Measurements from ENCODE around the gene ERN1.
A peak's percentile ranks its signal among the peaks of the same experiment; 100 is the strongest.

ERN1 gene

GRCh38 chr17:64095144-64095882, 34.6 kb downstream of the ERN1 start:
- H3K4me1 ChIP-seq (ENCODE audit: control insufficient read depth in 2 of 2, insufficient read depth in 2 of 2, low read length in 2 of 2) = peaks cover 6 to 8% of the 10 kb centered on the region in 2 donors
- no peaks in the 10 kb centered on the region for H3K9me3 ChIP-seq (ENCODE audit: control insufficient read depth in 2 of 2, low read length in 2 of 2)
- no peaks in the 10 kb centered on the region for H3K27me3 ChIP-seq (ENCODE audit: control insufficient read depth in 2 of 2, insufficient read depth in 2 of 2, low read length in 2 of 2)
- peak overlapping the region; percentile 7 to 34 for H3K27ac ChIP-seq (ENCODE audit: low read depth in 2 of 2, low read length in 2 of 2)
- H3K4me3 ChIP-seq (ENCODE audit: low read length in 2 of 2) = no peak overlapping the region
- H3K9ac ChIP-seq (ENCODE audit: low read depth in 1 of 2, low read length in 2 of 2) = no peak overlapping the region
- H3K36me3 ChIP-seq (ENCODE audit: control insufficient read depth in 2 of 2, insufficient read depth in 2 of 2, low read length in 2 of 2) = peaks cover 4 to 13% of the 10 kb centered on the region in 2 donors

GRCh38 chr17:64094412-64094811, 35.5 kb downstream of the ERN1 start:
- H3K27ac ChIP-seq (ENCODE audit: low read depth in 2 of 2, low read length in 2 of 2) = no peak overlapping the region
- H3K4me1 ChIP-seq (ENCODE audit: control insufficient read depth in 2 of 2, insufficient read depth in 2 of 2, low read length in 2 of 2) = peaks cover 6 to 8% of the 10 kb centered on the region in 2 donors
- peaks cover 4 to 13% of the 10 kb centered on the region in 2 donors for H3K36me3 ChIP-seq (ENCODE audit: control insufficient read depth in 2 of 2, insufficient read depth in 2 of 2, low read length in 2 of 2)
- no peak overlapping the region for H3K4me3 ChIP-seq (ENCODE audit: low read length in 2 of 2)
- H3K27me3 ChIP-seq (ENCODE audit: control insufficient read depth in 2 of 2, insufficient read depth in 2 of 2, low read length in 2 of 2) = no peaks in the 10 kb centered on the region
- H3K9ac ChIP-seq (ENCODE audit: low read depth in 1 of 2, low read length in 2 of 2) = no peak overlapping the region
- H3K9me3 ChIP-seq (ENCODE audit: control insufficient read depth in 2 of 2, low read length in 2 of 2) = no peaks in the 10 kb centered on the region

GRCh38 chr17:64092952-64093451, 36.9 kb downstream of the ERN1 start:
- H3K9me3 ChIP-seq (ENCODE audit: control insufficient read depth in 2 of 2, low read length in 2 of 2) = no peaks in the 10 kb centered on the region
- no peak overlapping the region for H3K9ac ChIP-seq (ENCODE audit: low read depth in 1 of 2, low read length in 2 of 2)
- H3K27ac ChIP-seq (ENCODE audit: low read depth in 2 of 2, low read length in 2 of 2) = no peak overlapping the region
- H3K27me3 ChIP-seq (ENCODE audit: control insufficient read depth in 2 of 2, insufficient read depth in 2 of 2, low read length in 2 of 2) = no peaks in the 10 kb centered on the region
- H3K36me3 ChIP-seq (ENCODE audit: control insufficient read depth in 2 of 2, insufficient read depth in 2 of 2, low read length in 2 of 2) = peaks cover 4 to 13% of the 10 kb centered on the region in 2 donors
- H3K4me1 ChIP-seq (ENCODE audit: control insufficient read depth in 2 of 2, insufficient read depth in 2 of 2, low read length in 2 of 2) = peaks cover 6 to 8% of the 10 kb centered on the region in 2 donors
- H3K4me3 ChIP-seq (ENCODE audit: low read length in 2 of 2) = no peak overlapping the region

- Histone ChIP-seq H3K36me3 (ENCODE audit: control insufficient read depth in 2 of 2, insufficient read depth in 2 of 2, low read length in 2 of 2) (peaks cover 4 to 7% of the 10 kb centered on the region in 2 donors), H3K9me3 (ENCODE audit: control insufficient read depth in 2 of 2, low read length in 2 of 2) (no peaks in the 10 kb centered on the region), H3K9ac (ENCODE audit: low read depth in 1 of 2, low read length in 2 of 2) (no peak overlapping the region), H3K4me1 (ENCODE audit: control insufficient read depth in 2 of 2, insufficient read depth in 2 of 2, low read length in 2 of 2) (peaks cover 6 to 8% of the 10 kb centered on the region in 2 donors), H3K27me3 (ENCODE audit: control insufficient read depth in 2 of 2, insufficient read depth in 2 of 2, low read length in 2 of 2) (no peaks in the 10 kb centered on the region), H3K27ac (ENCODE audit: low read depth in 2 of 2, low read length in 2 of 2) (no peak overlapping the region), H3K4me3 (ENCODE audit: low read length in 2 of 2) (no peak overlapping the region)
These were observed 37.8 kb downstream of the ERN1 start for GRCh38 chr17:64092113-64092512.

- H3K27me3 ChIP-seq (ENCODE audit: control insufficient read depth in 2 of 2, insufficient read depth in 2 of 2, low read length in 2 of 2) = no peaks in the 10 kb centered on the region
- no peak overlapping the region for H3K4me3 ChIP-seq (ENCODE audit: low read length in 2 of 2)
- no peak overlapping the region for H3K9ac ChIP-seq (ENCODE audit: low read depth in 1 of 2, low read length in 2 of 2)
- peak overlapping the region in 1 of 2 donors; percentile 26 for H3K27ac ChIP-seq (ENCODE audit: low read depth in 2 of 2, low read length in 2 of 2)
- H3K9me3 ChIP-seq (ENCODE audit: control insufficient read depth in 2 of 2, low read length in 2 of 2) = no peaks in the 10 kb centered on the region
- peaks cover 6 to 8% of the 10 kb centered on the region in 2 donors for H3K4me1 ChIP-seq (ENCODE audit: control insufficient read depth in 2 of 2, insufficient read depth in 2 of 2, low read length in 2 of 2)
- peaks cover 3 to 6% of the 10 kb centered on the region in 2 donors for H3K36me3 ChIP-seq (ENCODE audit: control insufficient read depth in 2 of 2, insufficient read depth in 2 of 2, low read length in 2 of 2)
These were observed 38.4 kb downstream of the ERN1 start for GRCh38 chr17:64091571-64091970.

- Histone ChIP-seq H3K4me1 (ENCODE audit: control insufficient read depth in 2 of 2, insufficient read depth in 2 of 2, low read length in 2 of 2) (peaks cover 6 to 8% of the 10 kb centered on the region in 2 donors), H3K27me3 (ENCODE audit: control insufficient read depth in 2 of 2, insufficient read depth in 2 of 2, low read length in 2 of 2) (no peaks in the 10 kb centered on the region), H3K27ac (ENCODE audit: low read depth in 2 of 2, low read length in 2 of 2) (peak overlapping the region in 1 of 2 donors; percentile 26), H3K9me3 (ENCODE audit: control insufficient read depth in 2 of 2, low read length in 2 of 2) (no peaks in the 10 kb centered on the region), H3K9ac (ENCODE audit: low read depth in 1 of 2, low read length in 2 of 2) (no peak overlapping the region), H3K4me3 (ENCODE audit: low read length in 2 of 2) (no peak overlapping the region), H3K36me3 (ENCODE audit: control insufficient read depth in 2 of 2, insufficient read depth in 2 of 2, low read length in 2 of 2) (peaks cover 3 to 6% of the 10 kb centered on the region in 2 donors)
These were observed 38.8 kb downstream of the ERN1 start for GRCh38 chr17:64091116-64091515.

- Histone ChIP-seq H3K27ac (ENCODE audit: low read depth in 2 of 2, low read length in 2 of 2) (no peak overlapping the region), H3K9me3 (ENCODE audit: control insufficient read depth in 2 of 2, low read length in 2 of 2) (no peaks in the 10 kb centered on the region), H3K36me3 (ENCODE audit: control insufficient read depth in 2 of 2, insufficient read depth in 2 of 2, low read length in 2 of 2) (peaks cover 3 to 6% of the 10 kb centered on the region in 2 donors), H3K4me3 (ENCODE audit: low read length in 2 of 2) (no peak overlapping the region), H3K9ac (ENCODE audit: low read depth in 1 of 2, low read length in 2 of 2) (no peak overlapping the region), H3K27me3 (ENCODE audit: control insufficient read depth in 2 of 2, insufficient read depth in 2 of 2, low read length in 2 of 2) (no peaks in the 10 kb centered on the region), H3K4me1 (ENCODE audit: control insufficient read depth in 2 of 2, insufficient read depth in 2 of 2, low read length in 2 of 2) (peaks cover 8 to 9% of the 10 kb centered on the region in 2 donors)
These were observed 39.8 kb downstream of the ERN1 start for GRCh38 chr17:64090144-64090543.

- no peak overlapping the region for H3K27ac ChIP-seq (ENCODE audit: low read depth in 2 of 2, low read length in 2 of 2)
- no peaks in the 10 kb centered on the region for H3K27me3 ChIP-seq (ENCODE audit: control insufficient read depth in 2 of 2, insufficient read depth in 2 of 2, low read length in 2 of 2)
- no peak overlapping the region for H3K4me3 ChIP-seq (ENCODE audit: low read length in 2 of 2)
- H3K4me1 ChIP-seq (ENCODE audit: control insufficient read depth in 2 of 2, insufficient read depth in 2 of 2, low read length in 2 of 2) = peaks cover 31 to 34% of the 10 kb centered on the region in 2 donors
- H3K9me3 ChIP-seq (ENCODE audit: control insufficient read depth in 2 of 2, low read length in 2 of 2) = no peaks in the 10 kb centered on the region
- peaks cover 3 to 6% of the 10 kb centered on the region in 2 donors for H3K36me3 ChIP-seq (ENCODE audit: control insufficient read depth in 2 of 2, insufficient read depth in 2 of 2, low read length in 2 of 2)
- H3K9ac ChIP-seq (ENCODE audit: low read depth in 1 of 2, low read length in 2 of 2) = no peak overlapping the region
These were observed 42.5 kb downstream of the ERN1 start for GRCh38 chr17:64087252-64088005.

- Histone ChIP-seq H3K4me1 (ENCODE audit: control insufficient read depth in 2 of 2, insufficient read depth in 2 of 2, low read length in 2 of 2) (peaks cover 26 to 42% of the 10 kb centered on the region in 2 donors), H3K27me3 (ENCODE audit: control insufficient read depth in 2 of 2, insufficient read depth in 2 of 2, low read length in 2 of 2) (no peaks in the 10 kb centered on the region), H3K9me3 (ENCODE audit: control insufficient read depth in 2 of 2, low read length in 2 of 2) (no peaks in the 10 kb centered on the region), H3K27ac (ENCODE audit: low read depth in 2 of 2, low read length in 2 of 2) (no peak overlapping the region), H3K4me3 (ENCODE audit: low read length in 2 of 2) (no peak overlapping the region), H3K9ac (ENCODE audit: low read depth in 1 of 2, low read length in 2 of 2) (no peak overlapping the region), H3K36me3 (ENCODE audit: control insufficient read depth in 2 of 2, insufficient read depth in 2 of 2, low read length in 2 of 2) (peaks cover 0 to 2% of the 10 kb centered on the region in 2 donors)
These were observed 44.3 kb downstream of the ERN1 start for GRCh38 chr17:64085650-64086005.
